Astrocyte (in vitro differentiated cells and primary cell): ENCODE results near the gene DDC.

Source experiments
- EZH2 ChIP-seq: IDR thresholded peaks from 2 replicates; pipeline ENCODE4 v1.6.1; 2012; ENCODE audit warnings: mild to moderate bottlenecking, low read length, inconsistent platforms; ENCODE audit not compliant: insufficient read depth
- TF ChIP-seq, protein P1 (sequence below): IDR thresholded peaks from 2 replicates; pipeline ENCODE4 v1.5.1; 2011; ENCODE audit warnings: low read depth, mild to moderate bottlenecking, inconsistent platforms, low read length, moderate library complexity; ENCODE audit not compliant: insufficient read depth

DNA sequence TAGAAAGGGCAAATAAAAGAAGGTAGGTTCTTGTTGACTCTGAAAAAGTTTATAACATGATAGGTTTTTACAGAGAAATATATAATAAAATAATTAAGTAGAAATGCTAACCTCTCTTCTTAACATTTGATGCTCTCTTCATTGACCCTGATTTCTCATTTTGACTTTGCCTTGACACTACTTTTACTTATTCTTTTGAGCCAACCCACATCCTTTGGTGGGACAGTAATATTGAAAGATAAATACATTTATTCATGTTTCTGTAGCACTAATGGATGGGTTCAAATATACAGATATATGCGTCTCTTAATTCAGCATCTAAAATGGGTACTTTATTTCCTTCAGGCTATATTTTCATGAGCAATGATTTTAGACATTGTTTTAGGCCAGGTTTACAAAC is 34.4 kb downstream of the DDC start:
- TF ChIP-seq EZH2: no peak
- TF ChIP-seq, protein P1, sequence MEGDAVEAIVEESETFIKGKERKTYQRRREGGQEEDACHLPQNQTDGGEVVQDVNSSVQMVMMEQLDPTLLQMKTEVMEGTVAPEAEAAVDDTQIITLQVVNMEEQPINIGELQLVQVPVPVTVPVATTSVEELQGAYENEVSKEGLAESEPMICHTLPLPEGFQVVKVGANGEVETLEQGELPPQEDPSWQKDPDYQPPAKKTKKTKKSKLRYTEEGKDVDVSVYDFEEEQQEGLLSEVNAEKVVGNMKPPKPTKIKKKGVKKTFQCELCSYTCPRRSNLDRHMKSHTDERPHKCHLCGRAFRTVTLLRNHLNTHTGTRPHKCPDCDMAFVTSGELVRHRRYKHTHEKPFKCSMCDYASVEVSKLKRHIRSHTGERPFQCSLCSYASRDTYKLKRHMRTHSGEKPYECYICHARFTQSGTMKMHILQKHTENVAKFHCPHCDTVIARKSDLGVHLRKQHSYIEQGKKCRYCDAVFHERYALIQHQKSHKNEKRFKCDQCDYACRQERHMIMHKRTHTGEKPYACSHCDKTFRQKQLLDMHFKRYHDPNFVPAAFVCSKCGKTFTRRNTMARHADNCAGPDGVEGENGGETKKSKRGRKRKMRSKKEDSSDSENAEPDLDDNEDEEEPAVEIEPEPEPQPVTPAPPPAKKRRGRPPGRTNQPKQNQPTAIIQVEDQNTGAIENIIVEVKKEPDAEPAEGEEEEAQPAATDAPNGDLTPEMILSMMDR: no peak
